GM12873 (cell line): Measurements from ENCODE around the gene SOX13.

Experiments
- TF ChIP-seq, protein P1 (sequence below): IDR thresholded peaks from 2 replicates; pipeline ENCODE4 v1.5.1; 2012; ENCODE audit warnings: low read depth, mild to moderate bottlenecking, moderate library complexity, low read length, control low read depth; ENCODE audit not compliant: insufficient read depth; ENCODE audit errors: missing control alignments

SOX13 gene

DNA sequence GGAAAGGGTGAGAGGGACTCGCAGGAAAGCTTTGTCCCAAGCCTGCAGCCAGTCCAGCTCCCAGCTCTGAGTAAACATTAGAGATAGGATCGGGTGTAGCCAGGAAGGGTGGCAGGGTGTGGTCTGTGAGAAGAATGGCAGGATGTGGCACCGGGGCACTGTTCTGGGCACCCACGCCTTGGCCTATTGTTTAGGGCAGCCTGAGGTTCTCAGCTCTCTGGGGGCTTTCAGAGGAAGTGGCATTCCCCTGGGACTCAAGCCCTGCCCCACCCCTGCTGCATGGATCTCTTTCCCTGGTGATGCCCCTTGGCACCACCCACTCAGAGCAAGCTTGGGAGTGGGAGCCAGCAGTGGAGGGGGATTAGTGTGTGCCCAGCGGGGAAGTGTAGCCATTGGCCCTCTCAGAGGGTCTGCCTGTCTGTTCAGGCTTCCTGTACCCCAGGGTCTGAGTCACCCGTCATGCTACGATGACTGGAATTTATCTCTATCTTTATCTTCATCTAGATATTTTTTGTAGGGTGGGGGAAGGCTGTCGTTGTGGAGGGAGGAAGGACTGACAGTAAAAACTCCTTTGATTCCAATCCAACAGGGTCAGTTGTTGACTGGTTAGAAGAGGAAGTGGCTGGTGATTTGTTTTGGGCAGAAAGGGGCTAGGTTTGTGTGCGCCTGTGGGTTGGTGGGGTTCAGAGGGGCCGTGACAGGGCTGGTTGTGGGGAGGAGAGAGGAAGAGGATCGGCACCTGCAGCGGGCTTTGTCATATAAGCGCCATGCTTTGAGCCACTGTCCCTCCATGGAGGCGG, 31.6 kb downstream of the SOX13 start:
- TF ChIP-seq, protein P1, sequence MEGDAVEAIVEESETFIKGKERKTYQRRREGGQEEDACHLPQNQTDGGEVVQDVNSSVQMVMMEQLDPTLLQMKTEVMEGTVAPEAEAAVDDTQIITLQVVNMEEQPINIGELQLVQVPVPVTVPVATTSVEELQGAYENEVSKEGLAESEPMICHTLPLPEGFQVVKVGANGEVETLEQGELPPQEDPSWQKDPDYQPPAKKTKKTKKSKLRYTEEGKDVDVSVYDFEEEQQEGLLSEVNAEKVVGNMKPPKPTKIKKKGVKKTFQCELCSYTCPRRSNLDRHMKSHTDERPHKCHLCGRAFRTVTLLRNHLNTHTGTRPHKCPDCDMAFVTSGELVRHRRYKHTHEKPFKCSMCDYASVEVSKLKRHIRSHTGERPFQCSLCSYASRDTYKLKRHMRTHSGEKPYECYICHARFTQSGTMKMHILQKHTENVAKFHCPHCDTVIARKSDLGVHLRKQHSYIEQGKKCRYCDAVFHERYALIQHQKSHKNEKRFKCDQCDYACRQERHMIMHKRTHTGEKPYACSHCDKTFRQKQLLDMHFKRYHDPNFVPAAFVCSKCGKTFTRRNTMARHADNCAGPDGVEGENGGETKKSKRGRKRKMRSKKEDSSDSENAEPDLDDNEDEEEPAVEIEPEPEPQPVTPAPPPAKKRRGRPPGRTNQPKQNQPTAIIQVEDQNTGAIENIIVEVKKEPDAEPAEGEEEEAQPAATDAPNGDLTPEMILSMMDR: no peak

DNA sequence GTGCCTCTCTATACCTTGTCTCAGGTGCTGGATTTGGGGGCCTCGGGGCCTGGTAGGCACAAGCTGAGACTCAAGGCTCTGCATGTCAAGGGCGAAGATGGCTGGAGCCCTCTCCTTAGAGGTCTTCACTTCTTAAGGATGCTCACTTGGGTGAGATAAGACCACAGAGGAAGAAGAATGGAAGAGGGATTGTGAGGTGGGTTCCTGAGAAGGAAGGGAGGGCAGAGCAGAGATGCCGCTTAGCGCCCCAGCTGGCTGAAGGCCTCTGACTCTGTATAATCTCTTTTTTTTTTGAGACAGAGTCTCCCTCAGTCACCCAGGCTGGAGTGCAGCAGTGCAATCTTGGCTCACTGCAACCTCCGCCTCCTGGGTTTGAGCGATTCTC, 32.2 kb downstream of the SOX13 start:
- TF ChIP-seq, protein P1: no peak

DNA sequence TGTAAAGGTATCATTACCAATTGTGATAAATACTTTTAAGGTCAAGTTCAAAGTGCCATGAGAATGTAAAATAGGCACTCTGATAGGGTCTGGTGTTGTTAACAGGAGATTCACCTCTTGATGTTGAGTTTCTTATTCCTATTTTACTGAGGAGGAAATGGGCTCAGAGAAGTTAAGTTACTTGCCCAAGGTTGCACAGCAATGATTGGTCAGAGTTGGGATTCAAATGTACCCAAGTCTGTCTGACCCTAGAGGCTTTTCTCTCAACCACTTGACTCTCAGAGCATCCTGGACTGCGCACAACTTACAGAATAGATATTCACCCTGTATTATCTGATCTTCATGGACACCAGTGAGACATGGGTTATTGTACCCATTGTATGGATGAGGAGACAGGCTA, 33.9 kb downstream of the SOX13 start:
- TF ChIP-seq, protein P1: no peak

DNA sequence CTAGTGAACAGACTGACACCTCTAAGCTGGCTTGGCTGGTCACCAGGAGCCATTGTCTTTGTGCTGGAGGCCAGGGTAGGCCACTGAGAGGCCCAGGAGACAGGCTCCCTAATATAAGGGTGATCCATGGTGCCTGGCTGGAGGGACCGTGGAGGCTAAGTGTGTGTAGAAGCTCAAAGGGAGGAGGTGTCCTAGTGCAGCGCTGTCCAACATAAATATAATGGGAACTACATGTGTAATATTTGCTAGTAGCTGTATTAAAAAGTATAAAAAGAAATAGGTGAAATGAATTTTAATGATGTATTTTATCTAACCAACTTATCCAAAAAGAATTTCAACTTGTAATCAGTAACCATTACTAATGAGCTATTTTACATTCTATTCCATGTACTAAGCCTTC, 35.0 kb downstream of the SOX13 start:
- TF ChIP-seq, protein P1: no peak

DNA sequence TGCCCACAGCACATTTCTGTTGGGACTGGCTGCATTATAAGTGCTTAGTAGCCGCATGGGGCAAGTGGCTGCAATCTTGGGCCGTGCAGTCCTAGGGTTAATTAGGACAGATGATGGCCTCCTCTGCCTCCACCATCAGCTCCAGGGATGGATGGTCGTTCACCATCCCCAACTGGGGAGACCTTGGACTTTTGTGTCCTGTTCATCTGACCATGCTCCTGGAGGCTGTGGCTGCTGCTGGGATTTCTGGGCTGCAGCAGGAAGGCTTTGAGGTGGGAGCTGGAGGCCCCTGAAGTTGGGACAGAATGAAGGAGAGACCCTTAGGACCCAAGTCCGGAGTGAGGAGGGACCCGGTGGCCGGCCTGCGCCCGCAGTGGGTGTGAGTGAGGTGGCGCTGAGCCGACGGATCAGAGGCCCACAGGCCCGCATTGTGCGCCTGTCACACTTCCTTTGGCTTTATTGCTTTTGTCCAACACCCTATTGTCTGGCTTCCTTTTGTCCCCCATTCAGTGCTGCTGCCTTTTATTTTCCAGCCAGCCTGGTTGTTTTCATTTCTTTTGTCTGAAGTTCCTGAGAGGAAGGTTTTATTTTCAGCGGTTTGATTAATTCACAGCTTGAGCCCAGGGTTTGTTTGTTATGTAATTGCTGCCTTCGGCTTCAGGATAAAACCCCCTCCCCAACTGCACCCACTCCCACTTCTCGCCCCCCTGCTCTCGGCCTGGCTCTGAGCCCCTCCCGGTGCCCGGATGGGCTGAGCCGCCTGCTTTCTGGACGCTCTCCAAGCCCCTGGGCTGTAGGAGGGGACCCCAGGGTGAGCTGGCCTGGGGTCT, 35.6 kb downstream of the SOX13 start:
- TF ChIP-seq, protein P1: no peak

DNA sequence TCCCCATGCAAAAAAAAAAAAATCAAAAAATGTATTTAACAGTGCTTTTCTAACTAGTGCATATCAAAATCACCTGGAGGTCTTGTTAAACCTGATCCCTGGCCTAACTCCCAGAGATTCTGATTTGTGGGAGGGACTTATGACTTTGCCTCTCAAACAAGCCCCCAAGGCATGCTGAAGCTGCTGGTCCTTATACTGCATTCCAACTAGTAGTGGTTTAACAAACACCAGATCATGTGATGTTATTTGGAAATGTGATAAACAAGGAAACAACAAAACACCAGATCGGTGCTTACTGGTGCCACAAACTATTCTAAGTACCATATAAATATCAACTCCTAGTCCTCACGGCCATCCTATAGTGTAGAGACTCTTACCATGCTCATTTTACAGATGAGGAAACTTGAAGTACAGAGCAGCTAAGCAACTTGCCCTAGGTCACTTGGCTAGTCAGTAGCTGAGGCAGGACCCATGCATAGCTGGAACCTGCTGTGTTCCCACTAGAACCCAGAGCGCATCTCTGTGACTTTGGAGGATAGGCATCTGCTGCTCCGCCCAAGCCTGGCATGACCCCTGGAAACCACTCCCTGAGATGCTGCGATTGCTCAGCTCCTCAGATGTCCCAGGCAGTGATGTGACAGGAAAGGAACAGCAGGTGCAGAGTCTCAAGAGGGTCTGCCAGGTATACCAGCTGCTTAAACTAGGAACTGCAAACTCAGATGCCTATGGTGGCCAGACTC, 38.1 kb downstream of the SOX13 start:
- TF ChIP-seq, protein P1: no peak
